Spinal cord (tissue), 10 donors: ENCODE data around the gene NPPB. TPM values are rescaled to one million over a fixed set of nuclear protein-coding genes. Genes with fewer than 3 reads are reported as not detected.
A peak's percentile ranks its signal among the peaks of the same experiment; 100 is the strongest.
"Not testable (repeated sequence)": the region's sequence is repeated elsewhere in the genome, so short reads cannot be mapped to it uniquely, and the experiment has no call there.

Experiments
- DNase-seq, 6 donors: peaks; one replicate each; pipeline versions ENCODE4 v3.0.0 to v3.0.0-alpha.2; 2013 to 2015; ENCODE audit warnings: low spot score in 6 of 6, low read depth in 4 of 6
- H3K27ac ChIP-seq: one replicate; pipeline ENCODE4 v1.5.1; 2013; ENCODE audit warnings: low read depth, low read length, control low read depth
- H3K27me3 ChIP-seq: one replicate; pipeline ENCODE4 v1.6.1; 2013; ENCODE audit warnings: low read length; ENCODE audit not compliant: control insufficient read depth, insufficient read depth
- H3K36me3 ChIP-seq: one replicate; pipeline ENCODE4 v1.6.1; 2013; ENCODE audit warnings: low read length; ENCODE audit not compliant: control insufficient read depth, insufficient read depth
- H3K4me1 ChIP-seq: one replicate; pipeline ENCODE4 v1.6.1; 2013; ENCODE audit warnings: low read length; ENCODE audit not compliant: control insufficient read depth, insufficient read depth
- H3K4me3 ChIP-seq: one replicate; pipeline ENCODE4 v1.5.1; 2013; ENCODE audit warnings: low read depth, low read length, control low read depth
- H3K9me3 ChIP-seq: one replicate; pipeline ENCODE4 v1.6.1; 2013; ENCODE audit warnings: low read length; ENCODE audit not compliant: control insufficient read depth, insufficient read depth
- WGBS: methylation state at CpG from one replicate; pipeline ENCODE4 v1.1.5; 2013; ENCODE audit warnings: missing lambda C conversion rate; ENCODE audit not compliant: insufficient coverage; 5-methylcytosine and 5-hydroxymethylcytosine counted together
- polyA plus RNA-seq, 2 donors: library from polyadenylated mRNA; unstranded; fragments of 120-200 nt; gene quantifications; one replicate each; pipeline ENCODE4 v1.2.1, GENCODE V29; 2013; ENCODE audit not compliant: insufficient read length in 2 of 2
- total RNA-seq, 2 donors: library from RNA; depleted of rRNA in 1 of 2; stranded (reverse); fragments of 120-200 nt in 1 of 2; fragments of >200 nt in 1 of 2; gene quantifications; one replicate each; pipeline versions ENCODE4 v1.2.3 to v1.2.4, GENCODE V29; 2013 to 2014
- donor health status: healthy.

The NPPB gene
- total and polyA plus RNA-seq, 4 donors: 0.83 to 4.5 (median 2.3) TPM

DNA sequence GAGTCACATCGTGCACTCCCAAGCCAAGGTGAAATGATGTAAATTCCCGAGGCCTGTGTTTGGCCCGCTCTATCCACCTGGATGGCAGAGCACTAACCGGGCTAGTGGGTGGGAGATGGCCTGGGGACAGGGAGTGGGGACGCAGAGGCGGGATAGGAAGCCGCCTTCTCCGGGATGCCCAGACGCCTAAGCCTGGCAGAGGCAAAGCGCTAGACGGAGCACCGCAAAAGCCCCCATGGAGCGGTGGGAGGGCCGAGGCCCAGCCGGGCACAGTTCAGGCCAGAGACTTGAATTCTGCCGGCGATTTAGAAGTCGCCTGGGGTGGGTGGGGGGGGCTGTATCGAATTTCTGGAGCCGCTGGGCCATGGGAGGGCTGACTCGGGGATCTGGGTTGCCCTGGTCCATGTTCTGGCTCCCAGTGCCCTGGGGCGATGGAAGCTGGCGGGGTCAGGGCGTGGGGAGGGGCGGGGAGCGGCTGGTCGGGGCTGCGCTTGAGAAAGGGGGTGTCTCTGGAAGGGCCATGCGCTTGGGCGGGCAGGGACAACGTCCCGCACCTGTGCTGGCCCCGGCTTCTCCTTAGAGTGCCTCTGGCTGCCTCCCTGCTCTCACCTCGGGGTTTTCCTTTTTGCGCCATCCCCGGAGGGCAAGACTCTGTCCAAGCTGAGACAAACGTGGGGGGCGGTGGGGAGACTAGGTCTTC is 39.5 kb upstream of the NPPB start:
- peaks cover 9% of the 10 kb centered on the region for H3K4me1 ChIP-seq
- 17% methylated on average over 34 of the region's 38 CpGs for WGBS
- H3K9me3 ChIP-seq: no peaks in the 10 kb centered on the region
- H3K27me3 ChIP-seq: peaks cover 31% of the 10 kb centered on the region
- no peak overlapping the region for H3K4me3 ChIP-seq
- DNase-seq: no peak
- H3K27ac ChIP-seq: no peak overlapping the region
- no peaks in the 10 kb centered on the region for H3K36me3 ChIP-seq

DNA sequence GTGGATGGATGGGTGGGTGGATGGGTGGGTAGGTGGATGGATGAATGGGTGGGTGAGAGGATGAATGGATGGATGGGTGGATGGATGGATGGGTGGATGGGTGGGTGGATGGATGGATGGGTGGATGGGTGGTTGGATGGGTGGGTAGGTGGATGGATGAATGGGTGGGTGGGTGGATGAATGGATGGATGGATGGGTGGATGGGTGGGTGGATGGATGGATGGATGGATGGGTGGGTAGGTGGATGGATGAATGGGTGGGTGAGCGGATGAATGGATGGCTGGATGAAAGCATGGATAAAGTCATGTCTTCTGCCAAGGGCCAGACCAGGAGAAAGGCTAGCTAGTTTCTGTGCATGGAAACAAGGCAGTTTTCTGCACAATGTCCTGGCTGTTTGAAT is 35.8 kb upstream of the NPPB start:
- H3K4me1 ChIP-seq, H3K9me3 ChIP-seq, DNase-seq, H3K27ac ChIP-seq, H3K4me3 ChIP-seq, H3K36me3 ChIP-seq: not testable (repeated sequence)
- peaks cover 27% of the 10 kb centered on the region for H3K27me3 ChIP-seq
- WGBS: 43% methylated on average over 1 of the region's 1 CpG

DNA sequence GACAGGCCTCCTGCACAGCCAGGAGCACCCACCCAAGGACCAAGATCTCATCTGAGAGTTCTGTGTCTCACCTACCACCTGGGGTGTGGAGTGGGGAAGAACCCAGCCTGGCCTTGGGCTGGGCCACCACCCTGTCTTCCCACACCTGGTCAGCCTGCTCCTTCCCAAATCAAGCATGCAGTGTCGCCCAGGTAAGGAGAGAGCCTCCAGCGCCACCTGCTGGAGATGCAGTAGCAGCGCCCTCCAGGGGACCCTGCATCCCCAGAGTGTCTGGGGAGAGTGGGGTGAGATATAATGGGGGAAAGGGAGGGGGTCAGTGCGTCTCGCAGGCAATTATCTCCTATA is 35.1 kb upstream of the NPPB start:
- peak in 2 of 6 donors; percentile 40 to 44 for DNase-seq
- H3K27me3 ChIP-seq: peaks cover 21% of the 10 kb centered on the region
- H3K4me3 ChIP-seq: no peak overlapping the region
- no peaks in the 10 kb centered on the region for H3K36me3 ChIP-seq
- WGBS: 7% methylated on average over 3 of the region's 5 CpGs
- H3K4me1 ChIP-seq: peaks cover 6% of the 10 kb centered on the region
- no peak overlapping the region for H3K27ac ChIP-seq
- no peaks in the 10 kb centered on the region for H3K9me3 ChIP-seq

DNA sequence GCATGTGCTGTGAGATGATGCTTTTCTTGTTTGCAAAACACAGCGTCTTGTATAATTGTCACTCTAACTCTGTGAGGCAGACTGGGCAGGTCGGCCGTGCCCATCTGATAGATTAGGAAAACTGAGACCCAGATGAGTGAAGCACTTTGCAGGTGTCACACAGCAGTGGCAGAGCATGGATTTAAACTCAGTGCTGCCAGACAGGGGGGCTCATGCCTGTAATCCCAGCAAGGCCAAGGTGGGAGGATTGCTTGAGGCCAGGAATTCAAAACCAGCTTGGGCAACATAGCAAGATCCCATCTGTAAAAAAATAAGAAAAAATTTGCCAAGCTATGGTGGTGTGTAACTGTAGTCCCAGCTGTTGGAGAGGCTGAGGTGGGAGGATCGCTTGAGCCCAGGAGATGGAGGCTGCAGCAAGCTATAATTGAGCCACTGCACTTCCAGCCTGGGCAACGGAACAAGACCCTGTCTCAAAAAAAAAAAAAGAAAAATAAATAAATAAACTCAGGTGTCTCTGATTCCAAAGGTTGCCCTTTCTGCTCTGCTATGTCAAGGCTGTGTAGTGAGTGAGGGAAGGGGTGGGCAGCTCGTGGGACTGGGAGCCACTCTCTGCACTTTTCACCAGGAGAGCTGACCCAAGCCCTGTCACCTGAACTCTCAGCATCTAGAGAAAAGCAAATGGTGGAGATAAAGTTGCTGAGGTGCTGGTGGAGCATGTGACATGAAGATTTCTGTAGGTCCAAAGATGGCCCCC is 32.9 kb upstream of the NPPB start:
- 100% methylated on average over 3 of the region's 6 CpGs for WGBS
- peaks cover 3% of the 10 kb centered on the region for H3K27me3 ChIP-seq

DNA sequence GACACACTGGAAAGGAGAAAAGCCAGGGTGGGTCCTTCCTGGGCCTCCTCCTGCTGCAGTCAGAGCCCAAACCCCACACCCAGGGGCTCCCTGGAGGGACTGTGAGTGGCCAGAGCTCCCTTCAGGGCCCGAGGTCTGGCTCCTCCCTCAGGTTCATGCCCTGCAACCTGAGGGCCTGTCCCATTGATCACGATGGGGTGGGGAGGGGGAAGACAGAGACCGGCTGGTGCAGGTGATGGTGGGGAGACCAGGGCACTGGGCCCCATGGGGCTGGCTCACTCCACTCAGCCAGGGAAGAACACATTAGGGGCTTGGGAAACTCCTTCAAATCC is 30.1 kb upstream of the NPPB start:
- Histone ChIP-seq H3K27ac (no peak overlapping the region), H3K27me3 (no peaks in the 10 kb centered on the region), H3K4me3 (no peak overlapping the region), H3K4me1 (no peaks in the 10 kb centered on the region), H3K9me3 (no peaks in the 10 kb centered on the region), H3K36me3 (no peaks in the 10 kb centered on the region)
- WGBS: 30% methylated on average over 2 of the region's 3 CpGs
- no peak for DNase-seq

More for the DNA sequence above, 32.9 kb upstream of the NPPB start:
- H3K4me1 ChIP-seq: no peaks in the 10 kb centered on the region
- DNase-seq: no peak
- no peaks in the 10 kb centered on the region for H3K9me3 ChIP-seq
- no peaks in the 10 kb centered on the region for H3K36me3 ChIP-seq
- no peak overlapping the region for H3K27ac ChIP-seq
- no peak overlapping the region for H3K4me3 ChIP-seq

DNA sequence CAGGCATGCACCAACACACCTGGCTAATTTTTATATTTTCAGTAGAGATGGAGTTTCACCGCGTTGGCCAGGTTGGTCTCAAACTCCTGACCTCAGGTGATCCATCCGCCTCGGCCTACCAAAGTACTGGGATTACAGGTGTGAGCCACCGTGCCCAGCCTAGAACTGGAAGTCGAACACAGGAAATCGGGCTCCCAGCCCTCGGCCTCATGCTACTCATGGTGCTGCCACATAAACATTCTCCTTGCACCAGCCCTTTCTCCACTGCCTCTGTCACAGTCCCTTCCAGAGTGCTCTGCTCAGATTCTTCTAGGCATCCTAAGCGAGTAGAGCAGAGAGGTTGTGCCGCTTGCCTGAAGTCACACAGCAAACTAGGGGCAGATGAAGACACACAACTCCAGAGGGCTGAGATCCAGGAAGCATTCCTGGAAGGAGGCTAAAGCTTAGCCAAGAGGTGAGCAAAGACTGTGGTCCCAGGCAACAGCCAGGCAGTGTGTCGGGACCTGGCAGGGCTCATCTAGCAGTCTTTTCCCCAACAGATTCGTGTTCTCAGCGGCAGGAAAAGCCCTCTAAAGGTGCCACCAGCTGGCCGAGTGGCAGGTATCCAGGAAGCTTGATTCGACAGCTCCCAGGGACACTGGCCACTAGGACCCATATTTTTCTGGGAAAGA is 29.6 kb upstream of the NPPB start:
- no peak for DNase-seq
- Histone ChIP-seq H3K36me3 (no peaks in the 10 kb centered on the region), H3K4me3 (no peak overlapping the region), H3K27ac (no peak overlapping the region), H3K27me3 (no peaks in the 10 kb centered on the region), H3K4me1 (no peaks in the 10 kb centered on the region), H3K9me3 (no peaks in the 10 kb centered on the region)
- 87% methylated on average over 15 of the region's 15 CpGs for WGBS

DNA sequence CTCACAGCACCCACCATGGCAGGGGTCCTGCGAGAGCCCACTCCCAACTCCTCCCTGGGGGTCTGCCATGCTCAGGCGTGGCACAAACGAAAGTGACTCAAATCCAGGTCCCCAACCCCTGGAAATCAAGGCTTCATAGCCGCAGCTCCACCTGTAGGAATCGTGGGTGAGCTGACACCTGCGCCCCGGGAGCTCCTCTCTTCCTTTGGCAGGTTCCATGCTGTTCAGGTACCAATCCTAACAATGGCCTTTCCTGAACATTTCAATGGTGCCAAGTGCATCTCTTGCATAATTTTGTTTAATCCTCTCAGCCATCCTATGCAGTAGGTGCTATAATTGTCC is 28.9 kb upstream of the NPPB start:
- Histone ChIP-seq H3K4me3 (no peak overlapping the region), H3K9me3 (no peaks in the 10 kb centered on the region), H3K36me3 (no peaks in the 10 kb centered on the region), H3K27ac (no peak overlapping the region), H3K27me3 (no peaks in the 10 kb centered on the region), H3K4me1 (peaks cover 5% of the 10 kb centered on the region)
- DNase-seq: no peak
- WGBS: 83% methylated on average over 7 of the region's 7 CpGs

DNA sequence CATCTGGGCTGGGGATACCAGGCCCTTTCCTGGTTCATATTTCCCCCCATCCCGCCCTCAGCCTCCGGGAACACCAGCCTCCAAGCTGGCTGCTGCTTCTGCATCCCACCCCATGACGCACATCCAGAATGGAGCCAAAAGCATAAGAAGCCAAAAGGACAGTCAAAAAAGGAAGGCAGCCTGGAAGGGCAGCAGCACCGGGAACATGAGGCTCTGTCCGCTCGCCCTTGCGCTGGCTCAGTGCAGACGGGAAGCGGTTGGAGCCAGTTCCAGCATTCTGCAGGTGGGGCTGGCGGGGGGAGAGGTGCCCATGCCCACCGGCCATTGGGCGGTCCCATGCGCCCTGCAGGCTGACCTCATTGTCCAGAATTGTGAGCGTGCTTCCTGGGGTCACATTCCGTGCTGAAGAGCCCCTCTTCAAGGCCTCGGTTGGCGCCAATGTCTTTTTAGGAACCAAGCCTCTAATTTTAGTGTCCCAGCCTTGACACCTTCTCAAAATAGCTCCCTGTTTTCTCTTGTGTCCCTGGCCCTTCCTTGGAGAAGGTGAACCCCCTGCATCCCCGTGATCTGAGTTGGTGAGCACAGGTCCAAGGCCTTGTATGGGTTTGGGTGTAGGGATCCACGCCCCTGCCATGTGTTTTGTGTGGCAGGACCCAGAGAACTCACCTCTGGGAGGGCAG is 28.4 kb upstream of the NPPB start:
- Histone ChIP-seq H3K36me3 (no peaks in the 10 kb centered on the region), H3K4me3 (no peak overlapping the region), H3K27ac (no peak overlapping the region), H3K9me3 (no peaks in the 10 kb centered on the region), H3K4me1 (peaks cover 6% of the 10 kb centered on the region), H3K27me3 (no peaks in the 10 kb centered on the region)
- 85% methylated on average over 18 of the region's 19 CpGs for WGBS
- DNase-seq: no peak

DNA sequence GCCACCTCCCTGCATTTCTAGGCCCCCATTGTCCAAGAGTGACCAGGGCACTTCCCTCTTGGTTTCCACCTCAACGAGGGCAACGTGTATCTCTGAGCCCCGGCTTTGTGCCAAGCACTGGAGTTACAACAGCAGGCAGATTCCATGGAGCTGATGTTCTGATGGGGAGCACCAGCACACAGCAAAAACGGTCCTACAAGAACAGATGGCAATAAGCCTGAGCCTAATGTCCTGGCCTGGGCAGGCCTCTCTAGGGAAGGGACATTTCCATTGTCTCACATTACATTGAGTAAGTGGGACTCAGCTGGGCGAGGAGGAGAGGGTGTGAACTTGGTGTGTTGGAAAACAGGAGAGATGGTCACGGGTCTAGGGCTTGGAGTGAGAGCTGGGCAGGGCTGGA is 27.2 kb upstream of the NPPB start:
- Histone ChIP-seq H3K27me3 (no peaks in the 10 kb centered on the region), H3K36me3 (no peaks in the 10 kb centered on the region), H3K27ac (no peak overlapping the region), H3K4me3 (no peak overlapping the region), H3K4me1 (peaks cover 18% of the 10 kb centered on the region), H3K9me3 (no peaks in the 10 kb centered on the region)
- DNase-seq: no peak
- 65% methylated on average over 6 of the region's 6 CpGs for WGBS
